Gastrocnemius medialis (tissue), 4 donors: ENCODE results near the gene CGB7. TPM values are rescaled to one million over a fixed set of nuclear protein-coding genes. Genes with fewer than 3 reads are reported as not detected.

Experiments used
- ATAC-seq, 2 donors: fragments of 150-250 bp; one replicate each; pipeline ENCODE4 v1.9.1; 2016
- DNase-seq, 2 donors: peaks; one replicate each; pipeline ENCODE4 v3.0.0-alpha.2; 2019
- H3K27ac ChIP-seq, 4 donors: fragments of 200-600 bp; sonication (generic); 1 replicate in 1 of 4; 2 replicates in 3 of 4; pipeline ENCODE4 v1.5.1; 2016 to 2018; ENCODE audit warnings: mild to moderate bottlenecking in 2 of 4, moderate library complexity in 1 of 4
- H3K27me3 ChIP-seq, 3 donors: fragments of 200-600 bp; sonication (generic) in 2 of 3; 1 replicate in 1 of 3; 2 replicates in 2 of 3; pipeline versions ENCODE4 v1.5.1 to v1.6.0; 2016 to 2019; ENCODE audit warnings: mild to moderate bottlenecking in 1 of 3, moderate library complexity in 1 of 3
- H3K36me3 ChIP-seq, 2 donors: fragments of 200-600 bp; sonication (generic) in 1 of 2; one replicate each; pipeline ENCODE4 v1.5.1; 2017 to 2018
- H3K4me1 ChIP-seq, 2 donors: fragments of 200-600 bp; sonication (generic) in 1 of 2; one replicate each; pipeline ENCODE4 v1.5.1; 2016 to 2017; ENCODE audit warnings: mild to moderate bottlenecking in 2 of 2
- H3K4me3 ChIP-seq, 4 donors: fragments of 200-600 bp; sonication (generic) in 3 of 4; 1 replicate in 1 of 4; 2 replicates in 3 of 4; pipeline ENCODE4 v1.5.1; 2016 to 2019; ENCODE audit warnings: mild to moderate bottlenecking in 2 of 4
- H3K9me3 ChIP-seq, 3 donors: fragments of 200-600 bp; sonication (generic) in 2 of 3; 1 replicate in 1 of 3; 2 replicates in 2 of 3; pipeline ENCODE4 v1.5.1; 2016 to 2019
- CTCF ChIP-seq, 5 experiments: fragments of 450-650 bp in 3 of 5; fragments of 200-600 bp in 2 of 5; sonication (generic) in 2 of 5; IDR thresholded peaks in 4 of 5; conservative IDR thresholded peaks in 1 of 5; 1 replicate in 4 of 5; 2 replicates in 1 of 5; pipeline ENCODE4 v1.5.1; 2016 to 2019; ENCODE audit warnings: antibody characterized with exemption in 5 of 5, mild to moderate bottlenecking in 3 of 5, moderate library complexity in 3 of 5
- POLR2A ChIP-seq, 2 donors: fragments of 450-650 bp; IDR thresholded peaks; one replicate each; pipeline ENCODE4 v1.6.1; 2017; ENCODE audit warnings: antibody characterized with exemption in 2 of 2, mild to moderate bottlenecking in 2 of 2, moderate library complexity in 2 of 2
- in situ Hi-C, 4 donors: fragments of 200-750 bp; cut with MboI; loops; one replicate each; pipeline versions ENCODE4 v1.15.0 to v1.8.0; 2017; ENCODE audit warnings: low sequenced_read_pairs in 4 of 4
- intact Hi-C: fragments of 100-400 bp; cut with DNase I; formaldehyde crosslinking; loops from one replicate; pipeline ENCODE4 v1.15.1; 2023; ENCODE audit warnings: low total_unique reads
- total RNA-seq, 4 donors: library from RNA; depleted of rRNA; stranded (reverse); fragments of >200 nt; gene quantifications; one replicate each; pipeline versions ENCODE4 v1.1.0 to v1.2.3, GENCODE V29; 2016

Gene CGB7
- total RNA-seq, 4 donors from 2014 or later = 0.42 to 1.1 TPM; not detected in 2

GRCh38 chr19:49085868-49086232 lies 28.3 kb upstream of the CGB7 start:
- intact Hi-C loops = loop anchor here (1.0 kb wide), 1 partner anchor 11 kb away; no protein-coding TSS in a partner anchor
- no peaks in the 10 kb centered on the region for H3K9me3 ChIP-seq
- in situ Hi-C loops = loop anchor here in 1 of 4 donors (10.0 kb wide), 1 partner anchor 119 kb away; no protein-coding TSS in a partner anchor
- peak overlapping the region; percentile 90 to 98 (median 92) for H3K27ac ChIP-seq
- ATAC-seq (no peak), DNase-seq (no peak)
- no peaks in the 10 kb centered on the region for H3K27me3 ChIP-seq
- H3K36me3 ChIP-seq = peaks cover 0 to 24% of the 10 kb centered on the region in 2 donors
- H3K4me1 ChIP-seq = peaks cover 18 to 26% of the 10 kb centered on the region in 2 donors
- H3K4me3 ChIP-seq = peak overlapping the region; percentile 88 to 99 (median 92)
- TF ChIP-seq CTCF (IDR thresholded peaks at IDR 0.05 in 4 of 5, conservative IDR thresholded peaks at IDR 0.05 in 1 of 5) (no peak), POLR2A (IDR thresholded peaks at IDR 0.05) (no peak)

- TF ChIP-seq CTCF (IDR thresholded peaks at IDR 0.05 in 4 of 5, conservative IDR thresholded peaks at IDR 0.05 in 1 of 5) (peak in 2 of 5 experiments; percentile 18 to 53), POLR2A (IDR thresholded peaks at IDR 0.05) (peak; percentile 86 to 92)
- H3K27ac ChIP-seq = peak within 1 kb of the TSS; percentile 90 to 98 (median 92)
- peak within 1 kb of the TSS; percentile 88 to 99 (median 92) for H3K4me3 ChIP-seq
- peak; percentile 99 for DNase-seq
- in situ Hi-C loops = loop anchor here in 1 of 4 donors (10.0 kb wide), 1 partner anchor 120 kb away; no protein-coding TSS in a partner anchor
- H3K36me3 ChIP-seq = peaks cover 0 to 18% of the 10 kb centered on the region in 2 donors
- peak; percentile 90 to 94 for ATAC-seq
- intact Hi-C loops = loop anchor here (1.0 kb wide), 1 partner anchor 10 kb away; no protein-coding TSS in a partner anchor
- H3K9me3 ChIP-seq = no peaks in the 10 kb centered on the region
- H3K4me1 ChIP-seq = peaks cover 18 to 26% of the 10 kb centered on the region in 2 donors
- H3K27me3 ChIP-seq = no peaks in the 10 kb centered on the region
Measured at GRCh38 chr19:49085020-49085867, 27.7 kb upstream of the CGB7 start, which contains the start of gene SNRNP70. Gene SNRNP70, plus strand, starts transcription at chr19:49085451. Its CDS starts 964 bp downstream, at chr19:49086415.

GRCh38 chr19:49084206-49085019 lies 26.9 kb upstream of the CGB7 start:
- Histone ChIP-seq H3K36me3 (peaks cover 0 to 12% of the 10 kb centered on the region in 2 donors), H3K27ac (peak overlapping the region; percentile 90 to 98 (median 92)), H3K4me1 (peaks cover 18 to 26% of the 10 kb centered on the region in 2 donors), H3K4me3 (peak overlapping the region; percentile 88 to 99 (median 92)), H3K27me3 (no peaks in the 10 kb centered on the region), H3K9me3 (no peaks in the 10 kb centered on the region)
- TF ChIP-seq POLR2A (IDR thresholded peaks at IDR 0.05) (no peak), CTCF (IDR thresholded peaks at IDR 0.05 in 4 of 5, conservative IDR thresholded peaks at IDR 0.05 in 1 of 5) (no peak)
- in situ Hi-C loops = loop anchor here in 1 of 4 donors (10.0 kb wide), 1 partner anchor 120 kb away; no protein-coding TSS in a partner anchor
- ATAC-seq (no peak), DNase-seq (no peak)
- intact Hi-C loops = loop anchor here (1.0 kb wide), 1 partner anchor 9 kb away; no protein-coding TSS in a partner anchor

- no peaks in the 10 kb centered on the region for H3K9me3 ChIP-seq
- TF ChIP-seq POLR2A (IDR thresholded peaks at IDR 0.05) (no peak), CTCF (IDR thresholded peaks at IDR 0.05 in 4 of 5, conservative IDR thresholded peaks at IDR 0.05 in 1 of 5) (no peak)
- in situ Hi-C loops = loop anchor here in 1 of 4 donors (10.0 kb wide), 1 partner anchor 124 kb away; no protein-coding TSS in a partner anchor
- intact Hi-C loops = no loop called here
- H3K27ac ChIP-seq = no peak overlapping the region
- H3K27me3 ChIP-seq = no peaks in the 10 kb centered on the region
- peaks cover 3 to 10% of the 10 kb centered on the region in 2 donors for H3K4me1 ChIP-seq
- ATAC-seq (no peak), DNase-seq (no peak)
- H3K4me3 ChIP-seq = no peak overlapping the region
- H3K36me3 ChIP-seq = no peaks in the 10 kb centered on the region
Measured at GRCh38 chr19:49081273-49081672, 23.7 kb upstream of the CGB7 start.
